H1 (cell line): Measurements from ENCODE around the gene PMEPA1. TPM values are rescaled to one million over a fixed set of nuclear protein-coding genes. Genes with fewer than 3 reads are reported as not detected.

Experiments used
- ASH2L ChIP-seq: fragments of 200-600, 300-600 bp; sonication (generic); IDR thresholded peaks from one replicate; pipeline ENCODE4 v1.7.1; 2017; ENCODE audit warnings: low read length
- CHD7 ChIP-seq: fragments of 300-600 bp; sonication (generic); IDR thresholded peaks from 2 replicates; pipeline ENCODE4 v1.7.1; 2012; ENCODE audit warnings: low read length, moderate library complexity, mild to moderate bottlenecking, inconsistent platforms; ENCODE audit not compliant: insufficient replicate concordance
- CTBP2 ChIP-seq: IDR thresholded peaks from 2 replicates; pipeline ENCODE4 v1.7.0; 2011; ENCODE audit warnings: borderline replicate concordance, mild to moderate bottlenecking, moderate library complexity, mixed read lengths, low read length; ENCODE audit not compliant: insufficient read depth, insufficient read length
- EGR1 ChIP-seq: IDR thresholded peaks from 2 replicates; pipeline ENCODE4 v1.6.1; 2011; ENCODE audit warnings: low read depth, low read length, borderline replicate concordance
- EP300 ChIP-seq, 2 experiments: IDR thresholded peaks; 1 replicate in 1 of 2; 2 replicates in 1 of 2; pipeline ENCODE4 v1.6.1; 2011 to 2012; ENCODE audit warnings: low read depth in 2 of 2, low read length in 2 of 2, mild to moderate bottlenecking in 2 of 2, borderline replicate concordance in 1 of 2, inconsistent platforms in 1 of 2, moderate library complexity in 1 of 2
- HDAC6 ChIP-seq: IDR thresholded peaks from one replicate; pipeline ENCODE4 v1.7.1; 2012; ENCODE audit warnings: low read depth, mild to moderate bottlenecking, inconsistent platforms, low read length, moderate library complexity
- JUND ChIP-seq: IDR thresholded peaks from 2 replicates; pipeline ENCODE4 v1.6.1; 2011; ENCODE audit warnings: mild to moderate bottlenecking, improper control_type of control experiment, low read length
- MAFK ChIP-seq: IDR thresholded peaks from 2 replicates; pipeline ENCODE4 v1.6.1; 2012; ENCODE audit warnings: low read depth, mild to moderate bottlenecking, improper control_type of control experiment, low read length
- NANOG ChIP-seq: IDR thresholded peaks from 2 replicates; pipeline ENCODE4 v1.6.1; 2011; ENCODE audit warnings: low read length, low read depth, mild to moderate bottlenecking, inconsistent platforms; ENCODE audit not compliant: insufficient read depth, poor library complexity, severe bottlenecking
- SIN3A ChIP-seq, 2 experiments: IDR thresholded peaks in 1 of 2; conservative IDR thresholded peaks in 1 of 2; 2 replicates each; pipeline ENCODE4 v1.6.1; 2011 to 2012; ENCODE audit warnings: low read length in 2 of 2, improper control_type of control experiment in 1 of 2, low read depth in 1 of 2, mild to moderate bottlenecking in 1 of 2
- SP2 ChIP-seq: IDR thresholded peaks from 2 replicates; pipeline ENCODE4 v1.6.1; 2012; ENCODE audit warnings: mild to moderate bottlenecking, low read length, inconsistent platforms
- TAF1 ChIP-seq: IDR thresholded peaks from 2 replicates; pipeline ENCODE4 v1.6.1; 2011; ENCODE audit warnings: mild to moderate bottlenecking, low read depth, low read length
- polyA plus RNA-seq, 7 experiments: library from polyadenylated mRNA; depleted of rRNA in 3 of 7; stranded (reverse) in 5 of 7; unstranded in 2 of 7; fragments of >200 nt in 5 of 7; fragments of 200-250 nt in 2 of 7; gene quantifications; 1 replicate in 5 of 7; 2 replicates in 1 of 7; 4 replicates in 1 of 7; pipeline versions ENCODE4 v1.2.1 to v1.2.3, GENCODE V29; 2011 to 2013; ENCODE audit warnings: missing spikeins in 2 of 7, mixed read lengths in 2 of 7
- total RNA-seq: library from RNA; stranded (reverse); fragmentation: NEBNext Ultra II Directional; extraction: Animal tissue kit (Norgen Biotek cat#: 25700); gene quantifications from 2 replicates; pipeline ENCODE4 v1.2.1, GENCODE V29; 2021

PMEPA1 gene
- total and polyA plus RNA-seq, 2 of the 8 experiments (the other 6 are each of a cell fraction or from before 2014, with no cell fraction given) = 12.7 to 20.5 TPM

GRCh38 chr20:57713505-57713903, 3.7 kb upstream of the PMEPA1 start (continued):
- TF ChIP-seq CHD7 (no peak), CTBP2 (no peak), ASH2L (no peak), JUND (no peak), SP2 (no peak), NANOG (no peak), EP300 (IDR thresholded peaks at IDR 0.05; ENCODE audit: borderline replicate concordance in 1 of 2, low read depth in 2 of 2, low read length in 2 of 2) (no peak), EGR1 (no peak), MAFK (no peak), TAF1 (no peak), SIN3A (conservative IDR thresholded peaks at IDR 0.05 in 1 of 2, IDR thresholded peaks at IDR 0.05 in 1 of 2; ENCODE audit: low read depth in 1 of 2, low read length in 2 of 2) (no peak), HDAC6 (no peak)
